Measurements from ENCODE around the gene GPR3. TPM values are rescaled to one million over a fixed set of nuclear protein-coding genes. Genes with fewer than 3 reads are reported as not detected.
"Not testable (repeated sequence)": the region's sequence is repeated elsewhere in the genome, so short reads cannot be mapped to it uniquely, and the experiment has no call there.

GPR3 gene
- total RNA-seq, 2 experiments from 2014 or later: 0.47 to 0.66 TPM

- DNase-seq (no peak), ATAC-seq (no peak)
- ChIA-PET CTCF (interaction anchor here (1.1 to 5.0 kb wide), 2 partner anchors 12 to 152 kb away, joined by 4 to 32 read pairs; no protein-coding TSS in a partner anchor), POLR2A (no interaction called here)
- peaks cover 29% of the 10 kb centered on the region for H3K36me3 Mint-ChIP-seq (ENCODE audit: low read depth)
- H3K27me3 Mint-ChIP-seq (ENCODE audit: low read depth): no peaks in the 10 kb centered on the region
- no peak overlapping the region for H3K27ac Mint-ChIP-seq
- H3K9me3 Mint-ChIP-seq (ENCODE audit: insufficient read depth): no peaks in the 10 kb centered on the region
- H3K4me1 Mint-ChIP-seq (ENCODE audit: low read depth): peaks cover 23% of the 10 kb centered on the region
- H3K4me3 Mint-ChIP-seq: no peak overlapping the region
These were observed 12.7 kb downstream of the GPR3 start for GRCh38 chr1:27405074-27405473.

- DNase-seq; ATAC-seq; H3K27me3 Mint-ChIP-seq (ENCODE audit: low read depth); POLR2A ChIA-PET; H3K27ac Mint-ChIP-seq; H3K9me3 Mint-ChIP-seq (ENCODE audit: insufficient read depth); H3K4me3 Mint-ChIP-seq: not testable (repeated sequence)
- CTCF ChIA-PET: interaction anchor here (1.1 to 5.0 kb wide), 2 partner anchors 11 to 151 kb away, joined by 4 to 32 read pairs; no protein-coding TSS in a partner anchor
- Mint-ChIP-seq H3K4me1 (ENCODE audit: low read depth) (peaks cover 23% of the 10 kb centered on the region), H3K36me3 (ENCODE audit: low read depth) (peaks cover 34% of the 10 kb centered on the region)
These were observed 13.4 kb downstream of the GPR3 start for GRCh38 chr1:27405598-27406361.

DNA sequence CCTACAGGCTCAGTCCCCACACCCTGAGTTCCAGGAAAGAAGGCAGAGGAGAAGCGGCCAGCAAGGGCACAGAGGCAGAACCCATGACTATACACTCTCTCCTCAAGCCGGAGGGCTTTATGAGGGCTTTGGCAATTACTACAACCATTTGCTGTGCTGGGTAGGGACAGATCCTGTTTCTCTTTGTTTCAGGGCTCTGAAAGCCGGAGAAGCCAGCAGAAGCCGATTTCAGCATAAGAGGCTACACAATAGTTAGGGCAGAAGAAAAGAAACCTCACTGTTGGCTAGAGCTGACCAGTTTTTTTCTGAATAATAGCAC is 13.9 kb downstream of the GPR3 start:
- peaks cover 40% of the 10 kb centered on the region for H3K36me3 Mint-ChIP-seq (ENCODE audit: low read depth)
- ATAC-seq (no peak), DNase-seq (no peak)
- no peak overlapping the region for H3K4me3 Mint-ChIP-seq
- H3K4me1 Mint-ChIP-seq (ENCODE audit: low read depth): peaks cover 28% of the 10 kb centered on the region
- POLR2A ChIA-PET: no interaction called here
- H3K27me3 Mint-ChIP-seq (ENCODE audit: low read depth): no peaks in the 10 kb centered on the region
- CTCF ChIA-PET: interaction anchor here (1.1 kb wide), 1 partner anchor 150 kb away, joined by 4 read pairs; no protein-coding TSS in a partner anchor
- no peaks in the 10 kb centered on the region for H3K9me3 Mint-ChIP-seq (ENCODE audit: insufficient read depth)
- no peak overlapping the region for H3K27ac Mint-ChIP-seq

DNA sequence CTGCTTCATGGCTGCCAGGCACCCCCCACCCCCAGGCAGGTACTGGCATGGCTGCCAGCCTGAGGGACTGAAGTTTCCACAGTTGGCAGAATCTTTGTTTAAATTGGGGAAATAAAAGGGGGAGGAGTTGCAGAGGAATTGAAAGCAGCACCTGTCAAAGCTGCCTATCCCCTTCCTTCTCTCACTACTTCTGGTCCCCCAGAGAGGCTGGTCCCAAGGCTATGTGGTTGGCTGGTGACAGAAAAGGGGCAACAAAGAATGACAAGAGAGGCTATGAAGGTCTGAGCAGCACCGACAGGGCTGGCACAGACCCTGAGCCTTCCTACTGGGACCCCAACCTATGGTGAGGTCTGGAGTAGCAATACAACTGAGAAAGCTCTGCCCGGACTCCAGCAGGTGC is 14.4 kb downstream of the GPR3 start:
- H3K4me3 Mint-ChIP-seq; H3K27me3 Mint-ChIP-seq (ENCODE audit: low read depth); CTCF ChIA-PET; H3K27ac Mint-ChIP-seq; POLR2A ChIA-PET; H3K9me3 Mint-ChIP-seq (ENCODE audit: insufficient read depth); DNase-seq; ATAC-seq: not testable (repeated sequence)
- Mint-ChIP-seq H3K36me3 (ENCODE audit: low read depth) (peaks cover 40% of the 10 kb centered on the region), H3K4me1 (ENCODE audit: low read depth) (peaks cover 28% of the 10 kb centered on the region)

GRCh38 chr1:27408151-27408550 is 15.7 kb downstream of the GPR3 start:
- Mint-ChIP-seq H3K9me3 (ENCODE audit: insufficient read depth) (no peaks in the 10 kb centered on the region), H3K4me1 (ENCODE audit: low read depth) (peaks cover 18% of the 10 kb centered on the region), H3K4me3 (no peak overlapping the region), H3K27me3 (ENCODE audit: low read depth) (no peaks in the 10 kb centered on the region), H3K27ac (no peak overlapping the region), H3K36me3 (ENCODE audit: low read depth) (peaks cover 49% of the 10 kb centered on the region)
- CTCF ChIA-PET: no interaction called here
- DNase-seq (no peak), ATAC-seq (no peak)
- POLR2A ChIA-PET: no interaction called here

GRCh38 chr1:27409669-27410068 is 17.2 kb downstream of the GPR3 start:
- Mint-ChIP-seq H3K4me1 (ENCODE audit: low read depth) (peaks cover 6% of the 10 kb centered on the region), H3K36me3 (ENCODE audit: low read depth) (peaks cover 57% of the 10 kb centered on the region), H3K27me3 (ENCODE audit: low read depth) (no peaks in the 10 kb centered on the region), H3K4me3 (no peak overlapping the region), H3K9me3 (ENCODE audit: insufficient read depth) (no peaks in the 10 kb centered on the region), H3K27ac (no peak overlapping the region)
- ChIA-PET CTCF (interaction anchor here (1.0 to 1.9 kb wide), 5 partner anchors 14 to 260 kb away, joined by 3 to 5 read pairs (median 3); partner anchors contain the start of gene WASF2), POLR2A (no interaction called here)
- DNase-seq (no peak), ATAC-seq (no peak)

- DNase-seq (no peak), ATAC-seq (no peak)
- CTCF ChIA-PET: interaction anchor here (0.8 to 1.9 kb wide), 9 partner anchors 15 to 252 kb away, joined by 3 to 9 read pairs (median 4); partner anchors contain the start of gene WASF2
- peaks cover 6% of the 10 kb centered on the region for H3K4me1 Mint-ChIP-seq (ENCODE audit: low read depth)
- no peaks in the 10 kb centered on the region for H3K27me3 Mint-ChIP-seq (ENCODE audit: low read depth)
- H3K9me3 Mint-ChIP-seq (ENCODE audit: insufficient read depth): no peaks in the 10 kb centered on the region
- peak overlapping the region; percentile 5 for H3K27ac Mint-ChIP-seq
- H3K36me3 Mint-ChIP-seq (ENCODE audit: low read depth): peaks cover 66% of the 10 kb centered on the region
- H3K4me3 Mint-ChIP-seq: no peak overlapping the region
- POLR2A ChIA-PET: no interaction called here
These were observed 18.3 kb downstream of the GPR3 start for GRCh38 chr1:27410709-27411108.

- H3K9me3 Mint-ChIP-seq (ENCODE audit: insufficient read depth): no peaks in the 10 kb centered on the region
- peaks cover 71% of the 10 kb centered on the region for H3K36me3 Mint-ChIP-seq (ENCODE audit: low read depth)
- H3K27me3 Mint-ChIP-seq (ENCODE audit: low read depth): no peaks in the 10 kb centered on the region
- peaks cover 10% of the 10 kb centered on the region for H3K4me1 Mint-ChIP-seq (ENCODE audit: low read depth)
- ATAC-seq: no peak
- ChIA-PET CTCF (interaction anchor here (1.3 to 5.2 kb wide), 3 partner anchors 27 to 194 kb away, joined by 3 to 61 read pairs (median 3); no protein-coding TSS in a partner anchor), POLR2A (no interaction called here)
- H3K27ac Mint-ChIP-seq: no peak overlapping the region
- DNase-seq: no peak
- no peak overlapping the region for H3K4me3 Mint-ChIP-seq
These were observed 20.1 kb downstream of the GPR3 start for GRCh38 chr1:27412502-27412901.

GRCh38 chr1:27413004-27413403 is 20.6 kb downstream of the GPR3 start:
- no peaks in the 10 kb centered on the region for H3K9me3 Mint-ChIP-seq (ENCODE audit: insufficient read depth)
- no peak overlapping the region for H3K4me3 Mint-ChIP-seq
- H3K27ac Mint-ChIP-seq: no peak overlapping the region
- no peaks in the 10 kb centered on the region for H3K27me3 Mint-ChIP-seq (ENCODE audit: low read depth)
- H3K4me1 Mint-ChIP-seq (ENCODE audit: low read depth): peaks cover 11% of the 10 kb centered on the region
- peaks cover 69% of the 10 kb centered on the region for H3K36me3 Mint-ChIP-seq (ENCODE audit: low read depth)
- no peak for ATAC-seq
- POLR2A ChIA-PET: no interaction called here
- CTCF ChIA-PET: interaction anchor here (1.0 to 5.2 kb wide), 7 partner anchors 27 to 250 kb away, joined by 3 to 61 read pairs (median 3); no protein-coding TSS in a partner anchor
- no peak for DNase-seq

DNA sequence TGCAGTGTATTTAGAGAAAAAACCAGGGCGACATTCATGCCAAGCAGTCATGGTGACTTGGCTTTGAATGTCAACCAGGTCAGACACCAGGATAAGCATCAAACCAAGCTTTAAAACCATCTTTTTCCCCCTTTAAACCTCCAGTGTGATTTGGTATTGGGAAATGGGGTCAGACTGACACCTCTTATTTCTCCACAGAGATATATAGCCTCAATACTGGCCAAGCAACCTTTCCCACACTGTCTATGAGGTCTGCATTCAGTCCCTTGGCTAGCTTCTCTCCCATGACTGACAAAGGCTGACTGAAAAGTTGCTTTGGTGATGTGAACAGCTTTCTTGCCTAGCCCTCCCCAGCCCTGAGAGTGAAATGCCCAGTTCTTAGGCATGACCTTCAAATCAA is 21.7 kb downstream of the GPR3 start:
- DNase-seq: no peak
- ATAC-seq: no peak
- Mint-ChIP-seq H3K4me3 (no peak overlapping the region), H3K27ac (no peak overlapping the region), H3K9me3 (ENCODE audit: insufficient read depth) (no peaks in the 10 kb centered on the region), H3K36me3 (ENCODE audit: low read depth) (peaks cover 76% of the 10 kb centered on the region), H3K27me3 (ENCODE audit: low read depth) (no peaks in the 10 kb centered on the region), H3K4me1 (ENCODE audit: low read depth) (peaks cover 20% of the 10 kb centered on the region)
- CTCF ChIA-PET: interaction anchor here (0.9 to 5.2 kb wide), 9 partner anchors 11 to 249 kb away, joined by 3 to 61 read pairs (median 4); partner anchors contain the start of gene WASF2
- POLR2A ChIA-PET: no interaction called here

DNA sequence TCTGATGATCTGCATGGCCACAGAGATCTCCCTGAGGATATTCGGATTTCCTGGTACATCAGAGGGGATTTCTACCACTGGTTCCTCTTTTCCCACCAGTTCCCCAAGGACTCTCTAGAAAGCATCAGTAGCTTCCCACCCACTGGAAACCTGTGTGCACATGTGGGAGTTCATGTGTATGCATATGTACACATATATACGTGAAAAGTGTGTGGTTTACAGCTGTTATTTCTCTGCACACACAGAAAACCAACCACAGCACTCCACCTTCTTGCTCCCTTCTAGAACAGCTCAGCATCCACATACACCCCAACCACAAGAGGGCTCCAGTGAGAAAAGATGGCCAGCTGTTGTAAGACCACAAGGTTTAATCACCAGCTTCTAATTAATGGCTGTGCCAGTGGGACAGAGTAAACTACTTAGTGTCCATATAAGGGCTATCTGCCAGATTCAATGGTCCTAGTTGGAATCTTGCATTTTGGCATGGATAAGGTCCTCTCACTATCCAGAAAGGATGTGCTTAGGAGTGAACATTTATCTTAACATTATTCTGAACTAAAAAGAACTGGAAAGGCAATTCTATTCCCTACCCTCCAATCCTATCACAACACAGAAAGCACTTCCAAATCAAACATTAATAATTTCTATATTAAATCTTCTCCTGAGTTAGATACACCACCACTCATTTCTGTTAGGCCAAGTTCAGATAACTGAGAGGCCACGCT is 24.1 kb downstream of the GPR3 start:
- Mint-ChIP-seq H3K27ac (peak overlapping the region; percentile 1), H3K4me1 (ENCODE audit: low read depth) (peaks cover 24% of the 10 kb centered on the region), H3K36me3 (ENCODE audit: low read depth) (peaks cover 62% of the 10 kb centered on the region), H3K27me3 (ENCODE audit: low read depth) (no peaks in the 10 kb centered on the region), H3K9me3 (ENCODE audit: insufficient read depth) (no peaks in the 10 kb centered on the region), H3K4me3 (no peak overlapping the region)
- CTCF ChIA-PET: interaction anchor here (0.6 to 5.2 kb wide), 19 partner anchors 10 to 285 kb away, joined by 3 to 61 read pairs (median 9); partner anchors contain the start of genes AHDC1 and WASF2
- peak; percentile 77 for ATAC-seq
- POLR2A ChIA-PET: interaction anchor here (0.6 to 1.2 kb wide), 3 partner anchors 74 to 246 kb away, joined by 3 to 4 read pairs (median 4); no protein-coding TSS in a partner anchor
- DNase-seq: peak; percentile 72

DNA sequence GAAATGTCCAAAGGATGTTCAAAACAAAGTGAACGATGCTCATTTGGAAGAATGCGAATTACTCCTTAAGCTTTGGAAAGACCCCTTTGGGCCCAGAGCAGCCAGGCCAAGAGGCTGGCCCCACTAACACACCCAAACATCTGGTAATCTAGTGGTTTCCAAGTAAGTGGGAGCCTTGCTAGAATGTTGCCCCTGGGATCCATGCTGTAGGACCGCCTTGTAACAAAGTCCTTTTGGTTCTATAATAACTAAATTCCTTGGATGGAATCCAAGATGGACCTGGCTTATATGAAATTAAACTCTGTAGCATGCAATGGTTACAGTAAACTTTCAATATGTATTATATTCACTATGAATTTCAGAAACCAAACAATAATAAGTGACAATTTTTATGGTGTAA is 25.3 kb downstream of the GPR3 start:
- no peak overlapping the region for H3K27ac Mint-ChIP-seq
- H3K4me1 Mint-ChIP-seq (ENCODE audit: low read depth): peaks cover 35% of the 10 kb centered on the region

More for the DNA sequence above, 25.3 kb downstream of the GPR3 start:
- Mint-ChIP-seq H3K9me3 (ENCODE audit: insufficient read depth) (no peaks in the 10 kb centered on the region), H3K4me3 (no peak overlapping the region), H3K27me3 (ENCODE audit: low read depth) (no peaks in the 10 kb centered on the region), H3K36me3 (ENCODE audit: low read depth) (peaks cover 61% of the 10 kb centered on the region)
- CTCF ChIA-PET: interaction anchor here (0.7 to 4.7 kb wide), 7 partner anchors 14 to 245 kb away, joined by 3 to 32 read pairs (median 4); no protein-coding TSS in a partner anchor
- POLR2A ChIA-PET: no interaction called here
- ATAC-seq (no peak), DNase-seq (no peak)
